Stimulated activated CD8-positive, alpha-beta memory T cell treated with anti-CD3 and anti-CD28 coated beads, Interleukin-7, amount 100 ng/mL, for 24 hours (primary cell): ENCODE measurements around the gene CCR7.

Experiments
- DNase-seq: peaks from one replicate; pipeline ENCODE4 v3.0.0-alpha.2; 2020; ENCODE audit warnings: low read depth

Gene CCR7

DNA sequence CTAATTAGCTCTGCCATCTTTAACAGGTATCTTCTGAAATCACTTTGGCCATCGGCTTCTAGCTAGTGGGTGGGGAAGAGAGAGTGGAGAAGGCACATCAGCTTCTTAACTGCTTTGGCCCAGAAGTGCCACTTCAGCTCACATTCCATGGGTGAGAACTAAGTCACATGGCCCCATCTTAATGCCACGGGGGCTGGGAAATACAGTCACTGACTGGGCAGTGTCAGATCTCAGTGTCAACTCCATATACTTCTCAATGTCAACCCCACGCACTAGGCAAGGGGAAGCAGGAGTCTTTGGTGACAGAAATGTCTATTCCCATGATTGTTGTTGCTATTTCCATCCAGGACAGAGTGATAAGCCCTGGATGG, 29.4 kb downstream of the CCR7 start:
- no peak for DNase-seq

DNA sequence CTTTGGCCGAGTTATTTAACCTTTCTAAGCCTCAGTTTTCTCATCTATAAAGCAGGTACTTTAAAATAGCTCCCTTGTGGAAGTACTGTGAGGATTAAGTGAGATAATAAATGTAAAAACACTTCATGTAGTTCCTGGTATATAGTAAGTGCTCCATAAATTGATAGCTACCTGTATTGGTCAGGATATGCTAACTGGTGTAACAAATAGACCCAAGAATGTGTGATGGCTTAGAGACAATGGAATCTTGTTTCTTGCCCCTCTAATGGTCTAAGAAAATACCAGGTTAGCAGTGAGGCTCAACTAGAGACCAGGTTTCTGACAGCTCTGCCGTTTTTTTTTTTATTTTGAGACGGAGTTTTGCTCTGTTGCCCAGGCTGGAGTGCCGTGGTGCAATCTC, 29.8 kb downstream of the CCR7 start:
- no peak for DNase-seq

DNA sequence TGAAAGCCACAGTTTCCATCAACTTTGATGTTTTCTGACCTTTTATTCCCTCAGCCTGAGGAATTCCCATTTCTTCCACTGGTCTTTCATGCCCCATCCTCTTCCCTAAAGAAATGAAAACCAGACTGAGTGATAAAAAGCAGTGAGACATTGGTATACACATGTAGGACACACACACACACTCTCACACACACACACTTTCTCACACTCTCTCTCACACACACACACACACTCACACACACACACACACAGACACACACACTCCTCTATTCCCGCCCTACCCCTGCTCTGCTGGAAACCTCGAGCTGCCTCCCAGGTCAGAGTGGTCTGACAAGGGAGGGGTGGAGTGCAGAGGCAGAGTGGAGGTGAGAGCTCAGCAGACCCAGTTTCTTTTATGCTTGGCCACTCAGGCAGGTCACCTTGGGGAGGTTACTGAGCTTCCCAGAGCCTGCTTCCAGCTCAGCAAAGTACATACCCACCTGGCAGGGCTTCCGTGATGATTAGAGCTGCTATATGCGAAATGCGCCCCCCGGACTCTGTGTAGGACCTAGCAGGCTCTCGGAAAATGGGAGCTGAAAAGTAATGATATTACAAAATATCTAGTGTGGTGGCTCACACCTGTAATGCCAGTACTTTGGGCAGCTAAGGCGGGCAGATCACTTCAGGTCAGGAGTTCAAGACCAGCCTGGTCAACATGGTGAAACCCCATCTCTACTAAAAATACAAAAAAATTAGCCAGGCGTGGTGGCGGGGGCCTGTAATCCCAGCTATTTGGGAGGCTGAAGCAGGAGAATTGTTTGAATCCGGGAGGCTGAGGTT, 30.7 kb downstream of the CCR7 start:
- DNase-seq = no peak

DNA sequence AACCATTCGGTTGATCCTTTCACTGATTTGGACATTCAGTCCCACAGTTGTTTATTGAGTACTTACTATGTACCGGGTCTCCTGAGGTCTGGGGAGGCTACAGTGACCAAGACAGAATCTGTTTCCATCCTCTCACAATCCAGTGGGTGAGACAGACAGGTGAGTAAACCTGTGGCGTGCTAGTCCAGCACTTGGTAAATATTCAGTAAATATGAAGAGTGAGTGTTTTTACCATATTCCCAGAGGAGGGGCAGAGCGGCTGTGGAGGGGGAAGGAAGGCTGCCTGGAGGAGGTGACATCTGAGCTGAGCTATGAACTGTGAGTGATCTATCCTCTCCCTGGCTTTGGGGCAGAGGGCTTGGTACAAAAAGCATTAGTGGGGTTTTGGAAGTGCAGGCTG, 31.4 kb downstream of the CCR7 start:
- no peak for DNase-seq

DNA sequence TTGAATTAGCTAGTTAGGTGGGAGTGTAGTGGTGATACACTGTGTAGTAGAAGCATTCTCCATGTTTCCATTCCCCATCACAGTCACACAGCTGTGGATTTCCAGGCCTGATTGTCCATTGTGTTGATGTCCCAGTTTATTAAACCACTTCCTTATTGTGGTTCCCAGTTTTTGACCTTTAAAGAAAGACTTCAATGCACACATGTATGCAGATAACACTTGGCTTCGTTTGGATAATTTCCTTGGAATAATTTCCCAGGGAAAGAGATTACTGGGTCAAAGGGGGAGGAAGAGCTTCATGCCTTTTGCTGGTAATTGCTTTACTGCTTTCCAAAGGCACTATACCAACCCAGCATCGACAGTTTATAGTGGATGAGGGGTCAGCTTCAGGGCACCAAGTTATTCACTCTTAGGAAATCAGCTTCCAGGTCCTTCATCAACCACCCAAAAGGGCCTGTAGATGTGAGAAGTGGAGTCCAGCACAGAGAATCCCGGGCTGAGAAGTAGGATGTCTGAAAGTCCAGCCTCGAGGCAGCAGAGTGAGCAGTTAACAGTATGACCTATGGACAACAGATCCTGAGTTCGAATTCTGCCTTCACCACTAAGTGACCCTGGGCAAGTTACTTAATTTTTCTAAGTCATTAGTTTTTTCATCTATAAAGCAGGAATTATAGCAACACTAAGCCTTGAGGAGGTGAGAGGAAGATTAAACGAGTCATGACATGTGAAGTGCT, 32.6 kb downstream of the CCR7 start:
- DNase-seq = no peak

DNA sequence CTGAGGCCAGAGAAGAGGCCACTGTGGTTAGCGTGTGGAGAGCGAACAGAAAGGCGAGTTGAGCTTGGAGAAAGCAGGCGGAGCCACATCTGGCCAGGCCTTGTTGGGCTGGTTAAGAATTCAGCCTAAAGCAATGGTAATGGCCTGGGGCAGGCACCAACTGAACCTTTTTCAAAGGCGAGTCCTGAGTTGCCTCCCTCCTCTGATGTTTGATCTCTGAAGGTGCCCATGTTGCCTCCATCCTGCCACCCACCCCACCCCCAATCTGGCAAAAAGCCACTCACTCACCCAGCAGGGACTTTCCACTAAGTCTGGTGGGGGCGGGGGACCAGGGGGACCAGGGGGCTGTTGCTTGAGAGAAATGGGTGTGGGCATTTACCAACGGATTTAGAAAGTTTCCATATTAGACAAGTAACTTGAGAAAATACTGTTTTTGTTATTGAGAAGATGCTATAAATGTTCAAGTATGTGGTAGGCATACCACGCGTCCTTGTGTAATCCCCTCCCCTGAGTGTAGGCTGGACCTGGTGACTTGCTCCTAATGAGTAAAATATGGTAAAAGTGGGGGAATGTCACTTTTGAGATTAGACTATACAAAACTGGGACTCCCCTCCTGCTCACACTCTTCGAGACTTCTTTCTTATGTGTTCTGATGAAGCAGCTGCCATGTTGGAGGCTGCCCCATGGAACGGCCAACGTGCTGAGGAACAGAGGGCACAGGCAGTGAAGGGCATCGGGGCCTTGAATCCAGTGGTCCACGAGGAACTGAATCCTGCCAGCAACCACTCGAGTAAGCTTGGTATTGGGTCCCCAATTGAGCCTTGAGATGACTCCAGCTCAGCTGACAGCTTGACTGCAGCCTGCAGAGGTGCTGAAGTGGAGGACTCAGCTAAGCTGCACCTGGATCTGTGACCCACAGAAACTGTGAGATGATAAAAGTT, 34.0 kb downstream of the CCR7 start:
- DNase-seq = peak; percentile 70

DNA sequence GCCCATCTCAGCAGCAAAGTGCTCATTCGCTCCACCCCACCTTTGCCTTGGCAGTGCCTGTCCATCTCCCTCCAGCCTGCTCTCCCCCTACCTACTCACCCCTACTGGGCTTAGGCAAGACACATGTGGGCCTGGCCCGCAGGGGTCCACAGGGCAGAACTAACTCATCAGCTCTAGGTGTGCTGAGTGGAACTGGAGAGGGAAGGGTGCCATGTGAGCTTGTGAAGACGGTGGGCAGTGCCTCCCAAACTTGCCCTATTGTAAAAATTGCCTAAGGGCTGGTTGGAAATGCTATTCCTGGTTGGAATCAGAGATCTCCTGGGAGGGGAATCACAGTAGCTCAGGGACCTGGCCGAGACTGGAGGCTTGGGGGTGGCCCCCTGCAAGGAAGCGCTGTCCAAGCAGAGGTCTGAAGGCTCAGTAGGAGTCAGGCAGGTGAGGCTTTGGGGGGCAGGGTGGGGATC, 34.7 kb downstream of the CCR7 start:
- no peak for DNase-seq

DNA sequence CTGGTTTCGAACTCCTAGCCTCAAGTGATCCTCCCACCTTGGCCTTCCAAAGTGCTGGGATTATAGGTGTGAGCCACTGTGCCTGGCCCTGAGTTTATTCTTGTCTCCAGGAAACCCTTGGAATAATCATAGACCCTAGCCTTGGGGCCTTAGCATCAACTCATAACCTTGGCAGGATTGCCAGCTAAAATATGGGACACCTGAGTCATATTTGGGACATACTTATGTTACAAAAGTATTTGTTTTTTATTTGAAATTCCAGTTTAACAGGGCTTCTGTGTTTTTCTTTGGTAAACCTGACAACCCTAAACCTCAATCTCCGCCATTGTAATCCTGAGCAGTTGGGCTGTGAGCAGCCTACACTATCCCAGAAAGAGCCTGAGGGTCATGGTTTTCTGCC, 35.3 kb downstream of the CCR7 start:
- DNase-seq = no peak

DNA sequence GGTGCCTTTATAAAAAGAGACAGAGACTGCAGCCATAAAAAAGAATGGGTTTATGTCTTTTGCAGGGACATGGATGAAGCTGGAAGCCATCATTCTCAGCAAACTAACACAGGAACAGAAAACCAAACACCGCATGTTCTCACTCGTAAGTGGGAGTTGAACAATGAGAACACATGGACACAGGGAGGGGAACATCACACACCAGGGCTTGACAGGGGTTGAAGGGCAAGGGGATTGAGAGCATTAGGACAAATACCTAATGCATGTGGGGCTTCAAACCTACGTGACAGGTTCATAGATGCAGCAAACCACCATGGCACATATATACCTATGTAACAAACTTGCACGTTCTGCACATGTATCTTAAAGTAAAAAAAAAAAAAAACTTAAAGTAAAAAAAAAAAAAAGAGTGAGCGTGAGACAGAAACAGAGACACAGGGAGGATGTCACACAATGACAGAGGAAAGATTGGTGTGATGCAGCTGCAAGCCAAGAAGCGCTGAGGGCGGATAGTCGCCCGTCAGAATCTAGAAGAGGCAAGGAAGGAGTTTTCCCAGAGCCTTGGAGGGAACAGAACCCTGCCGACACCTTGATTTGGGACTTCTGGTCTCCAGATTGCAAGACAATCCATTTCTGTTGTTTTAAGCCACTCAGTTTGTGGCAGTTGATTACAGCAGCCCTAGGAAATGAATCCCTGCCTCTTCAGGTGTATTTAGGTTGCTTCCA, 36.4 kb downstream of the CCR7 start:
- DNase-seq = no peak

DNA sequence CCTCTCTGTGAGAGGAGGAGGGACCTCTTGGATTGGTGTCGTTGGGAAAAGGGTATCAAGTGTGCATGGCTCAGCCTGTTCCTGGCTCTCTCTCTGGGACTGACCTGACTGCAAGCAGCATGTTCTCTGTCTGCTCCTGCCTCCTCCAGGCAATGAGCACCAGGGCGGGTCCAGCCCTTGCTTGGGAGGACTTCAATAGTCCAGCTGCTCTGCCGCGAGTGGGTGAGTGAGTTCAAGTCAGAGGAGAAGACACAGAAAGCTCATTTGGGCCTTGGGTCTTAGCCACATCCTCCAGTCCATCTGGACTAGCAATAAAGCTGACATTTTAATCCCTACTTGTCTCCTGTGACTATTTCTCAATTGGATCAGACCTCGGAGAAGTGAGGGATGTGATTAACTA, 38.6 kb downstream of the CCR7 start:
- DNase-seq = no peak

DNA sequence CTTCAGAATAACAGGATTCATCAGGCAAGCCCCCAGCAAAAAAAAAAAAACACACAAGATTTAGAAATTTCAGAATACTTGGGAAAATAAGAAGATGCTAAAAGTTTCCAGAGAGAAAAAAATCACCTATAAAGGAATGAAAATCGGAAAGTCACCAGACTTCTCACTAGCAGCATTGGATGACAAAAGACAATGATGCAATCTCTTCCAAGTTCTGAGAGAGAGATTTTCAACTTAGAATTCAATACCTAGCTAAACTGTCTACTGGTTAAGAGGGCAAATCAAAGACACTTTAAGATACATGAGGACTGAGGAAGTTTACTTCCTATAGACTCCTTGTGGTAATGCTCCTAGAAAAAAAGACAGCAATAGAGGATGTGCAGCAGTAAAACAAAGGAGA, 40.0 kb downstream of the CCR7 start:
- no peak for DNase-seq

DNA sequence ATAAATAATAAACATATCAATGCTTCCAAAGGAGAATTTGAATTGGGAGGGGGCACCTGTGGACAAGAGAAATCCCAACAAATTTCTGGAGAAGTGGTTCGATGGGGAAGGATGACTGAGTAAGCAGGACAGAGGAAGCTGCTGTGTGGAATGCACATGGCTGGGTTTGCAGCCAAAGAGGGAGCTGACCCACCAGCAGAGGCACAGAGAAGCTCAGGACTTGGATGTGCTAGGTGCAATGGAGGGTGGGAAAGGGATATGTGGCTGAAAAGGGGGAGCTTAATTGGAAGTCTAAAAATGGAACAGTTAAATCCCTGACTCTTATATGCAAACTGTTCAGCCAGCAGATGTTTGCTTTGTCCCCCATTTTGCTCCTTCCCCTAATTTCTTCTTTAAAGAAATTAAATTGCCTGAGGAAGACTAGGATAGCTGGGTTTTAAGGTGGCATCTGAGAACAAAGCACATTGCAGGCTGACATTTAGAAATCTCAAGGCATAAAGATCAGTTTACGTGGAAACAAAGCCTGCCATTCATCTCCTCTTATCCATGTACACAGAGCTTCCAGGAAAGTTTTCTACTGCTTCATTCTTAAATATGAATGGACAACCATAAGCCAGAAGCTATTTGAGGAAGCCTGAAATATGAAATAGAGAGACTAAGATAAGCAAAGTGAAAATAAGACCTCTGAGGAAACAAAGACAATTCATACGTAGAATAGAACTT, 40.9 kb downstream of the CCR7 start:
- DNase-seq = no peak

DNA sequence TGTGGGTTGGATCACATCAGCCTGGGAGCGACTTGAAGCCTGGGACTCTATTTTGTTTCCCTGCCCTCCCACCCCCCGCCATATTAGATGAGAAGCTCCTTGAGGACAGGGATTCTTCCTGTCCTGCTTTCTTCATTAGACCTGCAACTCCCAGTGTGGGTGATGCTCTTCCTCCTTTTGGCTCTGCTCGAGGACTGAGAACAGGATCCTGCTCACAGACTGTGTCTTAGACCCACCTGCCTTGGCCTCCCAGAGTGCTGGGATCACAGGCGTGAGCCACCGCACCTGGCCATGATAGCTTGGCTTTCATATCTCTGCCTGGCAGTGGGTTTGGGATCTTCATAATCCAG, 42.3 kb downstream of the CCR7 start:
- no peak for DNase-seq

DNA sequence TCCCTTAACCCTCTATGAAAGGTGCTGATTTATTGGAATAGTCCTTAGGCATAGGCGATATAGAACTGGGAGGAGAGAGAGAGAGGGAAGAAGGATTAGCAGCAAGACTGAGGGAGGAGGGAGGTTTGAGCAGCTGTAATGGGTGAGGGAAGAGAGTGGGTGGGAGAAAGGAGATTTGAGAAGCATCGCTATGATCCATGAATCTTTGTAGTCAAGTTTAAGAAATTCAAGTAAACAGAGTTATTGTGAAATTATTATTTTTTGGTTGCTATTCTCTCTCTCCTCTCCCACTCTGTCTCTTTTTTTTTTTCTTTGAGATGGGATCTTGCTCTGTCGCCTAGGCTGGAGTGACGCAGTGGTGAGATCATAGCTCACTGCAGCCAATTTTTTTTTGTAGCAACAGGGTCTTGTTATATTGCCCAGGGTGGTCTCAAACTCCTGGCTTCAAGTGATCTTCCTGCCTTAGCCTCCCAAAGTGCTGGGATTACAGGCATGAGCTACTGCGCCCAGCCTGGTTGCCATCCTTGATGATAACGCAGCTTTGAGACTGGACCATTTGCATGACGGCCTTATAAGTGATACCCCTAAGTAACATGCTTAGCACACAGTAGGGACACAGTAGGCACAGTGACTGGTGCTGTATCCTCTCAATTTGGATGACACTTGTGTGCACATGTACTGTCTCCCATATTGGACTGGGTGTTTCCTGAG, 42.9 kb downstream of the CCR7 start:
- DNase-seq = no peak

DNA sequence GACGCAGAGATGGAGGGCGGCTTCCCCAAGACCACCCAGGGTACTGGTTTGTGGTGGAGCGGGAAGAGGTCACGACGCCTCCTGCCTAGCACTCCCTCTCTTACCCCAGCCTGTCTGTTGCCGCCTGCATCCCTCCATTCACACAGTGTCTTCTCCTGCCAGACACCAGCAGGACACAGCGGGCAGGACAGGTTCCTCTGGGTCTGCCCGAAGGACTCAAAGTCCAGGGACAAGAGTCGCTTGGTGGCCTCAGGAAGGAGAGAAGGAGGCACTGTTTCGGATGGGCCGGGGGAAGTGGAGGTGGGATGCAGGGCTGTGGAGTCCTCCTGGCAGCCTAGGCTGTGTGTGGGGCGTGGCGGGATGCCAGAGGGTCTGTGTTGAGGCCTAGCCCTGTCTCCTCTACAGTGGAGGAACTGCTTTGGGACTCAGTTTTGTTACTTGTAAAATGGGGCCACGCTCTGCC, 44.2 kb downstream of the CCR7 start:
- no peak for DNase-seq

DNA sequence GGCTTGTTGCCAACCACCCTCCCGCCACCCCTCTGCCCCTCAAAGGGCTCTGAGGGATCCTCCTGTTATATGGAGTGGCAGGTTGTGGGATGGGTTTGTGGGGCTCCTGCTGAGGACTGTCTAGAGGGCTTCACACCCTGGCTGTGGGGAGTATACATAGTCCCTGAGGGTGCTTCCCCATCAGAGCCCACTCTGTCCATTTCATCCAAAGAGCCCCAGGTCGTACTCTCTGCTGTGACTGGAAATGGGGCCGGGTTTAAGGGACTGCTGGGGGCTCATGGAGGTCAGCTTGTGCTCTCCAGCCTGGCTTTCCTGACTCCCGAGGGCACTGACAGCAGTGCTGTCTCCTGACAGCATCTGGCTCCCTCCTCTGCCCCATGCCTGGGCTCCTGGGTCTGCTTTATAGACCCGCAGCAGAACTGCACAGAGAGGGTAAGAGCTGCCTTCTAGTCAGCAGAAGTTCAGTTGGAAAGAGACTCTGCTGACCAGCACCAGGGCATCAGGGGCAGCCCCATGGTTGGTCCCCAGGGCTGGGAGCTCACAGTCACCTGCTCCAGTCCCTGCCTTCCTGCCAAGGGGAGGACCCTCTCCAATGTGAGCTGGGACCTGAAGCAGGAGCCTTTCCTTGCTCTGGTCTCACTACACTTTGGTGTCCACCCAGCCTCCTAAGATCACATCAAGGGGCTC, 46.0 kb downstream of the CCR7 start:
- DNase-seq = no peak

DNA sequence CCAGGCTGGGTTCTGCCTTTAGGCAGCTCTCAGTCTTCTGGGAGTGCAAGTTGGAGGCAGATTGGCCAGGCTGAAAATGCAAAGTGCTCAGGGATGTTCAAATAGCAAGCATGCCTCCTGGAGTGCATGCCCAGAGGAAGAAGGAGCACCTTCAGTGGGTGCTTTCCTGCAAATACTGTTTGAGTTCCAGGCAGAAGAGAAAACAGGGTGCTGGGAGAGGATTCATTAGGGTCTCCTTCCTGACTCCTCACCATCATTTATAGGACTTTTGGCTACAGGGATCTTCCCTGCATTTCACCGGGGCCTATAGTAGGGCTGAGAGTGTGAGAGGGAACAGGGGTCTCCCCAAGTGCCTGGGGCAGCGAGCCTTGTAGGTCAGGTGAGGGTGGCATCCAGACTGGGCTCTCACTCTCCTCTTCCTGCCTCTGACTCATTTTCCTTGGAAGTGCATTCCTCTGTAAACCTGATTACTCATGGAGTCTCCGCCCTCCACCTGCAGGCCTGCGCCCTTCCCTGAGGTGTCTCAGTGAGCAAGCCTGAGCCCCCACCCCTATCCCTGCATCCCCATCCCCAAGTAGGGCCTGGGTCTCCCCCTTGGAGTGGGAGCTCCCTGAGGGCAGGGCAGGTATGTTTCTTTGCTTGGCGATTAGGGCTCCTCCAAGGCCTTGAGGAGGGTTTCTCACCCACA, 46.7 kb downstream of the CCR7 start:
- DNase-seq = no peak

DNA sequence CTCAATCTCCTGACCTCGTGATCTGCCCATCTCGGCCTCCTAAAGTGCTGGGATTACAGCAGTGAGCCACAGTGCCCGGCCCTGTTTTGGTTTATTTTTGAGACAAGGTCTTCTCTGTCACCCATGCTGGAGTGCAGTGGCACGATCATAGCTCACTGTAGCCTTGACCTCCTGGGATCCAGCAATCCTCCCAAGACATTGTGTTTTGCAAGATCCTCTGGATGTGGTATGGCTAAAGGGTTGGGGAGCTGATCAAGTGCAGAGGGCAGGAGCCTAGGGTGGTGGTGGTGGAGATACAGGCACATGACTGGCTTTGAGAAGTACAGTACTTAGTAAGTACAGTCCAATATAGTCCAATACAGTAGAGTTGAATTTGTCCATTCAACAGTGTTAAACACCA, 47.3 kb downstream of the CCR7 start:
- no peak for DNase-seq

DNA sequence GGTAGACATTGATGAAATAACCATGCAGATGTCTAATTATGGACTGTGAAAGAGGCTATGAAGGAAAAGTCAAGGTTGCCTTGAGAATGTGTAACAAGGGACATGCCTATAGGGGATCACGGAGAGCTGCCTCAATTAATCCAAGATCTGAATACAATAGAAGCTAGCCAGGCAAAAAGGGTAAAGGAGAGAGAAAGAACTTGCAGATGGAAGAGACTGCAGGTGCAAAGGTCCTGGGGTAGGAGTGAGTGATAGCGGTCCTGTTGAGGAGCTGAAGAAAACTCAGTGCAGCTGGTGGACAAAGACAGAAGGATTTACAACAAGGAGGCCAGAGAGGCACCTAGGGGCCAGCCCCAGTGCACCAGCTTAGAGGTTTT, 48.0 kb downstream of the CCR7 start:
- DNase-seq = no peak
